ENCODE measurements around the gene PDE11A. TPM values are rescaled to one million over a fixed set of nuclear protein-coding genes. Genes with fewer than 3 reads are reported as not detected.
"Not testable (repeated sequence)": the region's sequence is repeated elsewhere in the genome, so short reads cannot be mapped to it uniquely, and the experiment has no call there.

The PDE11A gene
- total and polyA plus RNA-seq, 2 experiments from 2014 or later, result 0.08 to 0.73 TPM

DNA sequence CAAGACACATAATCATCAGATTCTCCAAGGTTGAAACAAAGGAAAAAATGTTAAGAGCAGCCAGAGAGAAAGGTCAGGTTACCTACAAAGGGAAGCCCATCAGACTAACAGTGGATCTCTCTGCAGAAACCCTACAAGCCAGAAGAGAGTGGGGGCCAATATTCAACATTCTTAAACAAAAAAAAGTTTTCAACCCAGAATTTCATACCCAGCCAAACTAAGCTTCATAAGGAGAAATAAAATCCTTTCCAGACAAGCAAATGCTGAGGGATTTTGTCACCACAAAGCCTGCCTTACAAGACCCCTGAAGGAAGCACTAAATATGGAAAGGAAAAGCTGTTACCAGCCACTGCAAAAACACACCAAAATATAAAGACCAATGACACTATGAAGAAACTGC lies 39.0 kb downstream of the PDE11A start:
- H2AFZ ChIP-seq; H3K27me3 ChIP-seq (ENCODE audit: insufficient read depth); H3K4me2 ChIP-seq; H3F3A ChIP-seq (replicated peaks; ENCODE audit: low read depth); H3K79me2 ChIP-seq (replicated peaks; ENCODE audit: insufficient read depth); H3K4me3 Mint-ChIP-seq; DNase-seq (ENCODE audit: low spot score); H3K36me3 Mint-ChIP-seq (ENCODE audit: low read depth); H4K20me1 ChIP-seq (replicated peaks; ENCODE audit: insufficient read depth); H3K36me3 ChIP-seq (ENCODE audit: insufficient read depth); H3K9me2 ChIP-seq (ENCODE audit: insufficient read depth); H3K4me1 ChIP-seq (ENCODE audit: insufficient read depth); H3K27ac ChIP-seq (ENCODE audit: low read depth); H3K4me3 ChIP-seq; H3K9me3 Mint-ChIP-seq; ATAC-seq; H3K27ac Mint-ChIP-seq; H3K27me3 Mint-ChIP-seq (ENCODE audit: insufficient read depth, low read depth, poor library complexity); H3K4me1 Mint-ChIP-seq: not testable (repeated sequence)

DNA sequence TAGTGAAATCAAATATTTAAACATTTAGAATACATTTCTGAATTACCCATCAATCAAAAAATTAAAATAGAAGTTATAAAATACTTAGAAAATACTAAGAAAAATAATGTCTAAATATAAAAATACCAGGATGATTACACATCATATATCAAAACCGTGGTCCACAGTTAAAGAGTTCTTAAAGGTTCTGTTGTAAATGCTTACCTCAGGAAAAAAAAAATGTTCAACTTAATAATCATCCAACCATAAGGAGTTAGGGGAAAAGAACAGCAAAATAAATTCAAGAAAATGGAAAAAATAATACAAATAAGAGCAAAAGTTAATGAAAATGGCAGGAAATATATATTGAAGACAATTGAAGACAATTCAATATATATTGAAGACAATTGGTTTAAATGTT lies 43.2 kb downstream of the PDE11A start:
- no peak overlapping the region for H2AFZ ChIP-seq
- H3K4me3 ChIP-seq, result no peak overlapping the region
- no peaks in the 10 kb centered on the region for H3K79me2 ChIP-seq (replicated peaks; ENCODE audit: insufficient read depth)
- no peak for DNase-seq (ENCODE audit: low spot score)
- no peaks in the 10 kb centered on the region for H4K20me1 ChIP-seq (replicated peaks; ENCODE audit: insufficient read depth)
- ATAC-seq, result no peak
- no peaks in the 10 kb centered on the region for H3K36me3 Mint-ChIP-seq (ENCODE audit: low read depth)
- peaks cover 4% of the 10 kb centered on the region; the same call in 2 of the 3 replicates for H3K4me1 Mint-ChIP-seq
- no peaks in the 10 kb centered on the region for H3K36me3 ChIP-seq (ENCODE audit: insufficient read depth)
- H3K27ac Mint-ChIP-seq, result no peak overlapping the region
- no peaks in the 10 kb centered on the region for H3K9me2 ChIP-seq (ENCODE audit: insufficient read depth)
- H3K27me3 ChIP-seq (ENCODE audit: insufficient read depth), result no peaks in the 10 kb centered on the region
- H3K27ac ChIP-seq (ENCODE audit: low read depth), result no peak overlapping the region
- no peak overlapping the region for H3K4me2 ChIP-seq
- no peaks in the 10 kb centered on the region for H3K4me1 ChIP-seq (ENCODE audit: insufficient read depth)
- no peaks in the 10 kb centered on the region for H3F3A ChIP-seq (replicated peaks; ENCODE audit: low read depth)
- no peaks in the 10 kb centered on the region for H3K27me3 Mint-ChIP-seq (ENCODE audit: insufficient read depth, low read depth, poor library complexity)
- H3K9me3 Mint-ChIP-seq, result peaks cover 6% of the 10 kb centered on the region; the same call in 2 of the 3 replicates
- no peak overlapping the region for H3K4me3 Mint-ChIP-seq
- TF ChIP-seq, protein P1, sequence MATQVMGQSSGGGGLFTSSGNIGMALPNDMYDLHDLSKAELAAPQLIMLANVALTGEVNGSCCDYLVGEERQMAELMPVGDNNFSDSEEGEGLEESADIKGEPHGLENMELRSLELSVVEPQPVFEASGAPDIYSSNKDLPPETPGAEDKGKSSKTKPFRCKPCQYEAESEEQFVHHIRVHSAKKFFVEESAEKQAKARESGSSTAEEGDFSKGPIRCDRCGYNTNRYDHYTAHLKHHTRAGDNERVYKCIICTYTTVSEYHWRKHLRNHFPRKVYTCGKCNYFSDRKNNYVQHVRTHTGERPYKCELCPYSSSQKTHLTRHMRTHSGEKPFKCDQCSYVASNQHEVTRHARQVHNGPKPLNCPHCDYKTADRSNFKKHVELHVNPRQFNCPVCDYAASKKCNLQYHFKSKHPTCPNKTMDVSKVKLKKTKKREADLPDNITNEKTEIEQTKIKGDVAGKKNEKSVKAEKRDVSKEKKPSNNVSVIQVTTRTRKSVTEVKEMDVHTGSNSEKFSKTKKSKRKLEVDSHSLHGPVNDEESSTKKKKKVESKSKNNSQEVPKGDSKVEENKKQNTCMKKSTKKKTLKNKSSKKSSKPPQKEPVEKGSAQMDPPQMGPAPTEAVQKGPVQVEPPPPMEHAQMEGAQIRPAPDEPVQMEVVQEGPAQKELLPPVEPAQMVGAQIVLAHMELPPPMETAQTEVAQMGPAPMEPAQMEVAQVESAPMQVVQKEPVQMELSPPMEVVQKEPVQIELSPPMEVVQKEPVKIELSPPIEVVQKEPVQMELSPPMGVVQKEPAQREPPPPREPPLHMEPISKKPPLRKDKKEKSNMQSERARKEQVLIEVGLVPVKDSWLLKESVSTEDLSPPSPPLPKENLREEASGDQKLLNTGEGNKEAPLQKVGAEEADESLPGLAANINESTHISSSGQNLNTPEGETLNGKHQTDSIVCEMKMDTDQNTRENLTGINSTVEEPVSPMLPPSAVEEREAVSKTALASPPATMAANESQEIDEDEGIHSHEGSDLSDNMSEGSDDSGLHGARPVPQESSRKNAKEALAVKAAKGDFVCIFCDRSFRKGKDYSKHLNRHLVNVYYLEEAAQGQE (IDR thresholded peaks at IDR 0.05; ENCODE audit: unreplicated experiment), result no peak
- no peak for TF ChIP-seq EZH2phosphoT487 (IDR thresholded peaks at IDR 0.05; ENCODE audit: unreplicated experiment)
- TF ChIP-seq, protein P2, sequence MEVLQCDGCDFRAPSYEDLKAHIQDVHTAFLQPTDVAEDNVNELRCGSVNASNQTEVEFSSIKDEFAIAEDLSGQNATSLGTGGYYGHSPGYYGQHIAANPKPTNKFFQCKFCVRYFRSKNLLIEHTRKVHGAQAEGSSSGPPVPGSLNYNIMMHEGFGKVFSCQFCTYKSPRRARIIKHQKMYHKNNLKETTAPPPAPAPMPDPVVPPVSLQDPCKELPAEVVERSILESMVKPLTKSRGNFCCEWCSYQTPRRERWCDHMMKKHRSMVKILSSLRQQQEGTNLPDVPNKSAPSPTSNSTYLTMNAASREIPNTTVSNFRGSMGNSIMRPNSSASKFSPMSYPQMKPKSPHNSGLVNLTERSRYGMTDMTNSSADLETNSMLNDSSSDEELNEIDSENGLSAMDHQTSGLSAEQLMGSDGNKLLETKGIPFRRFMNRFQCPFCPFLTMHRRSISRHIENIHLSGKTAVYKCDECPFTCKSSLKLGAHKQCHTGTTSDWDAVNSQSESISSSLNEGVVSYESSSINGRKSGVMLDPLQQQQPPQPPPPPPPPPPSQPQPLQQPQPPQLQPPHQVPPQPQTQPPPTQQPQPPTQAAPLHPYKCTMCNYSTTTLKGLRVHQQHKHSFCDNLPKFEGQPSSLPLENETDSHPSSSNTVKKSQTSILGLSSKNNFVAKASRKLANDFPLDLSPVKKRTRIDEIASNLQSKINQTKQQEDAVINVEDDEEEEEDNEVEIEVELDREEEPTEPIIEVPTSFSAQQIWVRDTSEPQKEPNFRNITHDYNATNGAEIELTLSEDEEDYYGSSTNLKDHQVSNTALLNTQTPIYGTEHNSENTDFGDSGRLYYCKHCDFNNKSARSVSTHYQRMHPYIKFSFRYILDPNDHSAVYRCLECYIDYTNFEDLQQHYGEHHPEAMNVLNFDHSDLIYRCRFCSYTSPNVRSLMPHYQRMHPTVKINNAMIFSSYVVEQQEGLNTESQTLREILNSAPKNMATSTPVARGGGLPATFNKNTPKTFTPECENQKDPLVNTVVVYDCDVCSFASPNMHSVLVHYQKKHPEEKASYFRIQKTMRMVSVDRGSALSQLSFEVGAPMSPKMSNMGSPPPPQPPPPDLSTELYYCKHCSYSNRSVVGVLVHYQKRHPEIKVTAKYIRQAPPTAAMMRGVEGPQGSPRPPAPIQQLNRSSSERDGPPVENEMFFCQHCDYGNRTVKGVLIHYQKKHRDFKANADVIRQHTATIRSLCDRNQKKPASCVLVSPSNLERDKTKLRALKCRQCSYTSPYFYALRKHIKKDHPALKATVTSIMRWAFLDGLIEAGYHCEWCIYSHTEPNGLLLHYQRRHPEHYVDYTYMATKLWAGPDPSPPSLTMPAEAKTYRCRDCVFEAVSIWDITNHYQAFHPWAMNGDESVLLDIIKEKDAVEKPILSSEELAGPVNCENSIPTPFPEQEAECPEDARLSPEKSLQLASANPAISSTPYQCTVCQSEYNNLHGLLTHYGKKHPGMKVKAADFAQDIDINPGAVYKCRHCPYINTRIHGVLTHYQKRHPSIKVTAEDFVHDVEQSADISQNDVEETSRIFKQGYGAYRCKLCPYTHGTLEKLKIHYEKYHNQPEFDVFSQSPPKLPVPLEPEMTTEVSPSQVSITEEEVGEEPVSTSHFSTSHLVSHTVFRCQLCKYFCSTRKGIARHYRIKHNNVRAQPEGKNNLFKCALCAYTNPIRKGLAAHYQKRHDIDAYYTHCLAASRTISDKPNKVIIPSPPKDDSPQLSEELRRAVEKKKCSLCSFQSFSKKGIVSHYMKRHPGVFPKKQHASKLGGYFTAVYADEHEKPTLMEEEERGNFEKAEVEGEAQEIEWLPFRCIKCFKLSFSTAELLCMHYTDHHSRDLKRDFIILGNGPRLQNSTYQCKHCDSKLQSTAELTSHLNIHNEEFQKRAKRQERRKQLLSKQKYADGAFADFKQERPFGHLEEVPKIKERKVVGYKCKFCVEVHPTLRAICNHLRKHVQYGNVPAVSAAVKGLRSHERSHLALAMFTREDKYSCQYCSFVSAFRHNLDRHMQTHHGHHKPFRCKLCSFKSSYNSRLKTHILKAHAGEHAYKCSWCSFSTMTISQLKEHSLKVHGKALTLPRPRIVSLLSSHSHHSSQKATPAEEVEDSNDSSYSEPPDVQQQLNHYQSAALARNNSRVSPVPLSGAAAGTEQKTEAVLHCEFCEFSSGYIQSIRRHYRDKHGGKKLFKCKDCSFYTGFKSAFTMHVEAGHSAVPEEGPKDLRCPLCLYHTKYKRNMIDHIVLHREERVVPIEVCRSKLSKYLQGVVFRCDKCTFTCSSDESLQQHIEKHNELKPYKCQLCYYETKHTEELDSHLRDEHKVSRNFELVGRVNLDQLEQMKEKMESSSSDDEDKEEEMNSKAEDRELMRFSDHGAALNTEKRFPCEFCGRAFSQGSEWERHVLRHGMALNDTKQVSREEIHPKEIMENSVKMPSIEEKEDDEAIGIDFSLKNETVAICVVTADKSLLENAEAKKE (CRISPR knock-in tag; IDR thresholded peaks at IDR 0.05), result no peak
- TF ChIP-seq NANOG (IDR thresholded peaks at IDR 0.05; ENCODE audit: borderline replicate concordance), result no peak
- no peak for TF ChIP-seq ZNF114 (CRISPR knock-in tag; IDR thresholded peaks at IDR 0.05)
- TF ChIP-seq CREB1 (CRISPR knock-in tag; IDR thresholded peaks at IDR 0.05; ENCODE audit: low read depth), result no peak
- TF ChIP-seq POLR2AphosphoS5 (IDR thresholded peaks at IDR 0.05; ENCODE audit: low read depth), result no peak
- no peak for TF ChIP-seq ZNF331 (CRISPR knock-in tag; IDR thresholded peaks at IDR 0.05; ENCODE audit: low read depth)
- TF ChIP-seq, protein P3, sequence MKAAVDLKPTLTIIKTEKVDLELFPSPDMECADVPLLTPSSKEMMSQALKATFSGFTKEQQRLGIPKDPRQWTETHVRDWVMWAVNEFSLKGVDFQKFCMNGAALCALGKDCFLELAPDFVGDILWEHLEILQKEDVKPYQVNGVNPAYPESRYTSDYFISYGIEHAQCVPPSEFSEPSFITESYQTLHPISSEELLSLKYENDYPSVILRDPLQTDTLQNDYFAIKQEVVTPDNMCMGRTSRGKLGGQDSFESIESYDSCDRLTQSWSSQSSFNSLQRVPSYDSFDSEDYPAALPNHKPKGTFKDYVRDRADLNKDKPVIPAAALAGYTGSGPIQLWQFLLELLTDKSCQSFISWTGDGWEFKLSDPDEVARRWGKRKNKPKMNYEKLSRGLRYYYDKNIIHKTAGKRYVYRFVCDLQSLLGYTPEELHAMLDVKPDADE (IDR thresholded peaks at IDR 0.05), result no peak
- TF ChIP-seq EZH2 (IDR thresholded peaks at IDR 0.05; ENCODE audit: low read depth, unreplicated experiment), result no peak
- no peak for TF ChIP-seq JUNB (IDR thresholded peaks at IDR 0.05; ENCODE audit: unreplicated experiment)
- no peak for TF ChIP-seq STAT1 (IDR thresholded peaks at IDR 0.05; ENCODE audit: unreplicated experiment)
